Right cardiac atrium (tissue), 5 donors: ENCODE measurements around the gene LBX2. TPM values are rescaled to one million over a fixed set of nuclear protein-coding genes. Genes with fewer than 3 reads are reported as not detected.
A peak's percentile ranks its signal among the peaks of the same experiment; 100 is the strongest.

Experiments used
- ATAC-seq, 2 donors: fragments of 200-7000 bp; cut with Tn5 transposase; one replicate each; pipeline versions ENCODE4 v1.8.0 to v1.9.1; 2020; ENCODE audit warnings: moderate library complexity in 2 of 2, mild to moderate bottlenecking in 1 of 2
- DNase-seq, 3 donors: peaks; one replicate each; pipeline ENCODE4 v3.0.0-alpha.2; 2020
- H3K27ac ChIP-seq: one replicate; pipeline ENCODE4 v1.5.1; 2013; ENCODE audit warnings: mild to moderate bottlenecking, low read length, control low read depth, moderate library complexity
- H3K27me3 ChIP-seq: one replicate; pipeline ENCODE4 v1.6.1; 2013; ENCODE audit not compliant: control insufficient read depth, insufficient read depth
- H3K4me1 ChIP-seq: one replicate; pipeline ENCODE4 v1.6.1; 2013; ENCODE audit warnings: low read length; ENCODE audit not compliant: control insufficient read depth, insufficient read depth
- H3K4me3 ChIP-seq: one replicate; pipeline ENCODE4 v1.5.1; 2013; ENCODE audit warnings: low read length, control low read depth
- H3K9me3 ChIP-seq: one replicate; pipeline ENCODE4 v1.6.1; 2013; ENCODE audit warnings: low read length; ENCODE audit not compliant: control insufficient read depth
- WGBS: extraction: QIAGEN DNeasy Blood & Tissue Kit; methylation state at CpG from one replicate; pipeline ENCODE4 v1.1.7; 2013; 5-methylcytosine and 5-hydroxymethylcytosine counted together
- intact Hi-C, 4 donors: fragments of 100-400 bp; cut with DNase I; formaldehyde crosslinking; loops; one replicate each; pipeline versions ENCODE4 v1.11.0 to v1.14.0; 2022 to 2023
- polyA plus RNA-seq: library from polyadenylated mRNA; stranded (reverse); fragments of 200-250 nt; gene quantifications from one replicate; pipeline ENCODE4 v1.2.3, GENCODE V29; 2013
- total RNA-seq, 4 donors: library from RNA; stranded (reverse); fragmentation: NEBNext Ultra II Directional; extraction: Animal tissue kit (Norgen Biotek cat#: 25700); gene quantifications; one replicate each; pipeline ENCODE4 v1.2.1, GENCODE V29; 2021
- donor health status: healthy with polysubstance abuse.
- donor health status: DM: no; HTN: yes; CAD: no.
- donor health status: DM: no; HTN: no; CAD: no.
- donor health status: DM: no; HTN: yes; CAD: no; lungs with severe emphysema.
- donor health status: DM: yes; HTN: yes; CAD: no.

Gene LBX2
- total and polyA plus RNA-seq, 5 donors, result 0.51 to 1.2 (median 0.78) TPM

DNA sequence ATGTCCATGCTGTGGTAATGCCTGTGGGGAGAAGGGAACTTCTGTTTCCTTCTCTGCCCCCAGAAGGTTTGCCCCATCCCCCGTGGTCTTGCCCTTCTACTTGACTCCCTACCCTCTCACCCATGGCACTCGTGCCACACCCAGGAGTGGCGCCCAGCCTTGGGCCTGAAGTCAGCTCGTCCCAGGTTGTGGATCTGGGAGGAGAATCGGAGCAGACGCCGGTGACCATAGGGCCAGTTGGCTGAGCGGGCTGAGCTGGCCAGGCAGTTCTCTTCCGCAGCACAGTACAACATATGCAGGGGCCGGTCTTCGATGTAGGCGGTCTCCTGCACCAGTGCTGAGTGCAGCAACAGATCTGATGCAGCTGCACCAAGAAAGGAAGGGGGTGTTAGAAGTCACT lies 35.0 kb upstream of the LBX2 start:
- WGBS, result 79% methylated on average over 12 of the region's 12 CpGs
- no peak overlapping the region for H3K4me3 ChIP-seq
- H3K9me3 ChIP-seq, result no peaks in the 10 kb centered on the region
- DNase-seq, result no peak
- no peak overlapping the region for H3K27ac ChIP-seq
- intact Hi-C loops, result loop anchor here in 1 of 4 donors (10.0 kb wide), 1 partner anchor 50 kb away; no protein-coding TSS in a partner anchor
- no peak for ATAC-seq
- no peaks in the 10 kb centered on the region for H3K27me3 ChIP-seq
- H3K4me1 ChIP-seq, result peaks cover 3% of the 10 kb centered on the region

DNA sequence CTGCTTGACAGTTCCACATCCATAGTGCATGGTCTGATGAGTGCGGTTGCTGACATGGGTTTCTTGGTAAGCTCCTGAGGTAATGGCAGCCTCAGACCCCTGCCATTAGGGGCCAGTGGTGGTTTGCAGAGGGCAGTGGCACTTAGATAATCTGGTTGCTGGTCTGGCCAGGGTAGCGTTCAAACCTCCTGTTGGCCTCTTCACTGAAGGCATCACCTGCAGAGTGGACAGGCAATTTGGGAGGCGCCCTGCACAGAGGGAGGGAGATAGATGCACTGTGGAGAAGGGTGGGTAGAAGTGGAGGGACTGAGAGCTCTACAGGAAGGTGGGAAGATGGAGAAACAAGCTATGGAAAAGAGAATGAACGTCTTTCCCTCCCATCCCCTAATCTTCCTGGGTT lies 34.1 kb upstream of the LBX2 start:
- no peak overlapping the region for H3K4me3 ChIP-seq
- DNase-seq, result no peak
- WGBS, result 79% methylated on average over 4 of the region's 4 CpGs
- intact Hi-C loops, result loop anchor here in 1 of 4 donors (10.0 kb wide), 1 partner anchor 51 kb away; no protein-coding TSS in a partner anchor
- no peaks in the 10 kb centered on the region for H3K9me3 ChIP-seq
- no peaks in the 10 kb centered on the region for H3K27me3 ChIP-seq
- ATAC-seq, result no peak
- peaks cover 3% of the 10 kb centered on the region for H3K4me1 ChIP-seq
- no peak overlapping the region for H3K27ac ChIP-seq

DNA sequence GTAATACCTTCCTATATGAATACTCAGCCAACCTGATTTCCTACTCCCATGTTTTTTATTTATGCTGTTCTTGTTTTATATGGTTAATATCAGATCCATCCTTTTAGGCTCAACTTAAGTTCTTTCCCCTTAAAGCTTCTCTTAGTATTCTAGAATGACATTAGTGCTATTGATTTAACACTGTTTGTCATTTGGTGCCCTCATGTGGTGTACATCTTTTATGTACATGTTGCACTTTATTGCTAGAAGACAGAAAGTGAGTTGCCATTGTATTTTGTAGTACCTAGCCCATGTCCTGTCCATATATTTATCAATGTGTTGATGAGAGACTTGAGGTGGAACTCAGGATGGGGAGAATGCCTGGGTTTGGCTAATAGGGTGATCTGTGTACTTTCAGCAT lies 32.8 kb upstream of the LBX2 start:
- no peak for DNase-seq
- no peaks in the 10 kb centered on the region for H3K9me3 ChIP-seq
- intact Hi-C loops, result loop anchor here in 1 of 4 donors (10.0 kb wide), 1 partner anchor 53 kb away; no protein-coding TSS in a partner anchor
- no peak for ATAC-seq
- no peaks in the 10 kb centered on the region for H3K27me3 ChIP-seq
- no peak overlapping the region for H3K4me3 ChIP-seq
- H3K27ac ChIP-seq, result no peak overlapping the region
- H3K4me1 ChIP-seq, result peaks cover 3% of the 10 kb centered on the region

DNA sequence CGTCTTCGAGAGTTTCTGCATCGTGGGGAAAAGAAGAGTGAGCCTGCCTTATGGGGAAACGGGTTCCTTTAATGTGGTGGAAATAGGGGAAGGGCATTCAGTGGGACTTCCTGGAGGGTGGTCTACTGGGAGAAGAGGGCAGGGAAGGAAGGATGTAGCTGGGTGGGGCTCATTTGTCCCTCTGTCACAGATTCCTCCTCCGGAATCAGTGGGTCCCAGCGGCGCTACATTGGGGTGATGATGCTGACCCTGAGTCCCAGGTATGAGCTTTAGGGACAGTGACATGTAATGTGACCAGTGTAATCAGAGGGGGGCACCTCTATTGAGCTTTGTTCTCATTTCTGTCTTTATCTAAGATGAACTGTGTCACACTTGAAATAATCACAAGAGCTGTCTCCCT lies 32.3 kb upstream of the LBX2 start:
- intact Hi-C loops, result loop anchor here in 1 of 4 donors (10.0 kb wide), 1 partner anchor 53 kb away; no protein-coding TSS in a partner anchor
- WGBS, result 77% methylated on average over 7 of the region's 7 CpGs
- no peak overlapping the region for H3K27ac ChIP-seq
- H3K27me3 ChIP-seq, result no peaks in the 10 kb centered on the region
- ATAC-seq, result no peak
- no peaks in the 10 kb centered on the region for H3K9me3 ChIP-seq
- peaks cover 3% of the 10 kb centered on the region for H3K4me1 ChIP-seq
- DNase-seq, result no peak
- no peak overlapping the region for H3K4me3 ChIP-seq

DNA sequence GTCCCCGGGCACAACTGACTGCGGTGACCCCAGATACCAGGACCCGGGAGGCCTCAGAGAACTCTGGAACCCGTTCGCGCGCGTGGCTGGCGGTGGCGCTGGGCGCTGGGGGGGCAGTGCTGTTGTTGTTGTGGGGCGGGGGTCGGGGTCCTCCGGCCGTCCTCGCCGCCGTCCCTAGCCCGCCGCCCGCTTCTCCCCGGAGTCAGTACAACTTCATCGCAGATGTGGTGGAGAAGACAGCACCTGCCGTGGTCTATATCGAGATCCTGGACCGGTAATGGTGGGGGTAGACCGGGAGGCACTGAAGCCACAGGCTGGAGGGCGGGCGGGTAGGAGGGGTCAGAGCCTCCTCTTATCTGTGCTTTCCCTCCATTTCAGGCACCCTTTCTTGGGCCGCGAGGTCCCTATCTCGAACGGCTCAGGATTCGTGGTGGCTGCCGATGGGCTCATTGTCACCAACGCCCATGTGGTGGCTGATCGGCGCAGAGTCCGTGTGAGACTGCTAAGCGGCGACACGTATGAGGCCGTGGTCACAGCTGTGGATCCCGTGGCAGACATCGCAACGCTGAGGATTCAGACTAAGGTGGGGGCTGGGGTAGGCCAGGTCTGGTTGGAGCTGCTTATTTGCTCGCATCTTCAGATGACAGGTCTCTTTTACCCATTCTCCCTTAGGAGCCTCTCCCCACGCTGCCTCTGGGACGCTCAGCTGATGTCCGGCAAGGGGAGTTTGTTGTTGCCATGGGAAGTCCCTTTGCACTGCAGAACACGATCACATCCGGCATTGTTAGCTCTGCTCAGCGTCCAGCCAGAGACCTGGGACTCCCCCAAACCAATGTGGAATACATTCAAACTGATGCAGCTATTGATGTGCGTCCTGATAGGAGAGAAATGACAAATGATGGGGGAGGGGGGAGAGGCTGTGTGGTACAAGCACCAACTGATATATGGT lies 31.1 kb upstream of the LBX2 start:
- peak overlapping the region; percentile 61 for H3K27ac ChIP-seq
- peaks cover 3% of the 10 kb centered on the region for H3K4me1 ChIP-seq
- ATAC-seq, result peak; percentile 32 to 54
- H3K27me3 ChIP-seq, result no peaks in the 10 kb centered on the region
- peak; percentile 56 to 84 (median 80) for DNase-seq
- no peaks in the 10 kb centered on the region for H3K9me3 ChIP-seq
- intact Hi-C loops, result loop anchor here in 1 of 4 donors (10.0 kb wide), 1 partner anchor 54 kb away; no protein-coding TSS in a partner anchor
- H3K4me3 ChIP-seq, result peak overlapping the region; percentile 85
- WGBS, result 1% methylated on average over 54 of the region's 54 CpGs

DNA sequence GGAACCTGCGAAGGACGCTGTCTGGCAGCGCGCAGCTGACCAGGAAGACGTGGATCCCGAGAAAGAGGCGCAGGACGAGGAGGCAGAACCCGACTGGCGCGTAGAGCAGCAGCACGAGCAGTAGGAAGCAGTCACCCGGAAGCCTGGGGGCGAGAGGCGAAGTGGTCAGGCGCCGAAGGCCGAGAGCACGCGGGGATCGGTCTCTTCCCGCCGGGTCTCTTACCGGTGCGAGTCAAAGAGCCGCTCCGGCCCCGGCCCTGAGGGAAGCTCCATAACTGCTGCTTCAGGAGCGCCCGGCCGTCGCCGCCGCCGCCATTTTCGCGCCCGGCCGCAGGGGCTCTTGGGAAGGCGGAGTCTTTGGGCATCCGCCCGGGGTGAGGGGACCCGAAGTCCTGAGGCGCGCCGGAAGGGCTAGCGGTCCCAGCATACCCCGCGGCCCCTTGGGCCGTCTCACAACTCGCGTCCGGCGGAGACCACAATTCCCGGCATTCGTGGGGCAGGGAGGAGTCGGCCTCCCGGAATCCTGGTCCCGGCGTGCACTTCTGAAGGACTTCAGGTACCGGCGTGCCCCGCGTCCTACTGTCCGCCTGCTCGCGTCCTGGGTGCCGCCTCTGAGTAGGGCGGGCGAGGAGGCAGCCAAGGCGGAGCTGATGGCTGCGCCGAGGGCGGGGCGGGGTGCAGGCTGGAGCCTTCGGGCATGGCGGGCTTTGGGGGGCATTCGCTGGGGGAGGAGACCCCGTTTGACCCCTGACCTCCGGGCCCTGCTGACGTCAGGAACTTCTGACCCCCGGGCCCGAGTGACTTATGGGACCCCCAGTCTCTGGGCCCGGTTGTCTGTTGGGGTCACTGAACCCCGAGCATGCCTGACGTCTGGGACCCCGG lies 30.2 kb upstream of the LBX2 start, which contains the start of the genes AUP1 and HTRA2:
Gene AUP1, minus strand, starts transcription at position 350 of the 882 bp plus-strand sequence. Its CDS starts 77 bp downstream, at position 273.
Gene HTRA2, plus strand, starts transcription at position 577 of the 882 bp plus-strand sequence. Its CDS starts 74 bp downstream, at position 651.
- WGBS, result under 1% methylated on average over 87 of the region's 87 CpGs
- H3K4me1 ChIP-seq, result peaks cover 3% of the 10 kb centered on the region
- intact Hi-C loops, result loop anchor here in 2 of 4 donors (2.0 to 10.0 kb wide), 2 partner anchors 47 to 55 kb away; partner anchors contain the start of genes CCDC142 (in 1 of the 2) and TTC31 (in 1 of the 2)
- peak within 1 kb of the TSS; percentile 92 for H3K4me3 ChIP-seq
- H3K27ac ChIP-seq, result peak within 1 kb of the TSS; percentile 85
- no peaks in the 10 kb centered on the region for H3K9me3 ChIP-seq
- H3K27me3 ChIP-seq, result no peaks in the 10 kb centered on the region
- ATAC-seq, result peak; percentile 97
- peak; percentile 99 for DNase-seq

DNA sequence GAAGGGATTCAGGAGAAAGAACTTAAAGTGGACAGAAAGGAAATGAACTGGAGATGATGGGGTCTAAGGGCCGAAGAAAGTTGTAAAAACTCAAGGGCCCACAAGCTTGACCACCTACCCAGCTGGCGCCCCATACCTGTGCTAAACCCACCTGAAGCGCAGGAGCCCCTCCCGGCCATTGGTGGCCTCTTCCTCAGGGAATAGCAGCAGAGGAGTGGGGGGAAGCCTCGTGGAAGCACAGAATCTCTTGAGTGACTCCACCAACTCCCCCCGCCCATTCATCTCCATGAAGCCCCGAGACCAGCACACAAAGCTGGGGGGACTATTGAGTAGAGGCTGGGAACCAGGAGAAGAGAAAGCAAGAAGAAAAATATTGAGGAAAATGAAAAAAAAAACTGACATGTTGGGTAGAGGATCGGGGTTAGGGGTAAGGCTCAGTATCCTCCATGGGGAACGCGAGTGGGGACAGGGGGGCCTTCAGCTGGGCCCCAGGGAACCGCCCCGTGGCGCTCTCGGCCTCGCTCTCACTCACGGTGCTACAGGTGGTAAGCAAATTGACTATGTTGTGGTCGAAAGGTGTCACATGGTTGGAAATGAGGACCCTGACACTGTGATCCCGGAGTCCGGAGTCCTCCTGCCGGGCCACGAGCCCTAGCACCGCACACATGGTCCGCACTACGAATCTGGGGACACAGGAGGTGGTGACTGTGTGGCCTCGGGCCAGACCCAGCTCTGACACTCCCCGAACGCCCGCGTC lies 29.4 kb upstream of the LBX2 start:
- peak overlapping the region; percentile 85 for H3K27ac ChIP-seq
- H3K27me3 ChIP-seq, result no peaks in the 10 kb centered on the region
- 16% methylated on average over 29 of the region's 29 CpGs for WGBS
- no peaks in the 10 kb centered on the region for H3K9me3 ChIP-seq
- ATAC-seq (peak; percentile 1 to 17), DNase-seq (peak in 1 of 3 donors; percentile 56)
- intact Hi-C loops, result loop anchor here in 1 of 4 donors (2.0 kb wide), 1 partner anchor 46 kb away; the partner anchor contains the start of genes CCDC142 and TTC31
- peak overlapping the region; percentile 92 for H3K4me3 ChIP-seq
- H3K4me1 ChIP-seq, result peaks cover 3% of the 10 kb centered on the region

DNA sequence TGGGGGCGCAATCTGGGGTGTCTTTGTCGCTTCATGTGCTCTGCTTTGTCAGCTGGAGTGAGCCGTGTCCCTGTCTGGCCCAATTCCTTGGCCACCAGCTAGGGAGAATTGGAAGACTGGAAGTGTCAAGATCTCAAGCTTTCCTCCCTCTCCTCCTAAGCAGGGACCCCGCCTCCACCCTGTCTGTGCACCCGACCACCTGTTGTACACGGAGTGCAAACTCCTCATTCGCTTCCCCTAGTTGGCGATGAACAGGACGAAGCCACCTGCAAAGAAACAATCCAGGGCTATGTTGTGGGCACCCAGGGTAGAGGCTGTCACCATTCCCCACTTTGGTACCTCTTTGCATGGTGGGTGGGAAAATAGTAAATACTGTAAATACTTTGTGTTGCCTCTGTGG lies 28.3 kb upstream of the LBX2 start:
- intact Hi-C loops, result loop anchor here in 1 of 4 donors (2.0 kb wide), 1 partner anchor 45 kb away; the partner anchor contains the start of genes CCDC142 and TTC31
- Histone ChIP-seq H3K4me3 (no peak overlapping the region), H3K27ac (no peak overlapping the region), H3K4me1 (peaks cover 3% of the 10 kb centered on the region), H3K9me3 (no peaks in the 10 kb centered on the region), H3K27me3 (no peaks in the 10 kb centered on the region)
- no peak for ATAC-seq
- 94% methylated on average over 9 of the region's 9 CpGs for WGBS
- DNase-seq, result no peak

DNA sequence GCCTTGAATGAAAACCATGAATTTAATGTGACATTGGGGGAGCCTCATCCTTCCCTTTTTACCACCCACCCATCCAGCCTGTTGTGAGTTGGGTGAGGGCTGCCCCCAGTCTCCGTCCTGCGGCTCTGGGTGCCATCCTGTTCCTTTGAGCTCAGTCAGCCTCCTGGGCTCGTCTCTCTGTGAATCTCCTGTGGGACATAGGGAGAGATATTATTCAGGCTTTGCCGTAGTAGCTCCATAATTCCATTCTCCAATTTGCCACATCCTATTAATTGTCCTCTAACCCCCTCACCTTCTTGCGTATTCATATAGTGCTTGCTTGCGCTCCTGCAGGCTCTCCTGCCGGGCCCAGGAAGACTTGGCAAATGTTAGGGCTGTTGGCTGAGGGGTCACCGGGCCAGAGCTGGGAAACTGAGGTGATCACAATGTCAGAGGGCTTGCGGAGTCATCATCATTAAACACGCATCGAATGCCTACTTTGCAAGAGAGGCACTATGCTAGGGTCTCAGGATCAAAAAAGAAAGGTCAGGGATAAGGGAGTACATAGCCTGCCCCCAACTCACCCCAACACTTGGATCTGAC lies 27.3 kb upstream of the LBX2 start:
- 98% methylated on average over 11 of the region's 11 CpGs for WGBS
- H3K4me1 ChIP-seq, result peaks cover 3% of the 10 kb centered on the region
- no peaks in the 10 kb centered on the region for H3K27me3 ChIP-seq
- H3K27ac ChIP-seq, result no peak overlapping the region
- H3K9me3 ChIP-seq, result no peaks in the 10 kb centered on the region
- DNase-seq, result no peak
- no peak for ATAC-seq
- intact Hi-C loops, result no loop called here
- H3K4me3 ChIP-seq, result no peak overlapping the region
